Endothelial cell of umbilical vein (primary cell): Measurements from ENCODE around the gene WAC. TPM values are rescaled to one million over a fixed set of nuclear protein-coding genes. Genes with fewer than 3 reads are reported as not detected.

ENCODE experiments used
- BruUV-seq: library from RNA; stranded (reverse); fragments of 400-500 nt; replicated peaks from 2 replicates; lab custom pipeline; 2021; lab: Mats Ljungman, UMichigan
- CTCF ChIA-PET: fragments of 300-600, 350-600 bp; sonication (Branson Sonifier 250); formaldehyde crosslinking; loops from one replicate; lab custom pipeline; 2021; ENCODE audit warnings: antibody characterized with exemption, inconsistent platforms; lab: Charles Lee
- POLR2A ChIA-PET: fragments of 300-600, 350-600 bp; sonication (Branson Sonifier 250); formaldehyde crosslinking; loops from one replicate; lab custom pipeline; 2021; ENCODE audit warnings: antibody characterized with exemption, inconsistent platforms; lab: Charles Lee
- DNase-seq: peaks from one replicate; pipeline ENCODE4 v3.0.0-alpha.2; 2011; ENCODE audit warnings: low read depth, low spot score
- FAIRE-seq: peaks from 2 replicates; lab custom pipeline; 2011; peaks lifted over from hg19 to GRCh38; lab: Jason Lieb, UNC
- H2AFZ ChIP-seq: 2 replicates; pipeline ENCODE4 v1.6.0; 2012; ENCODE audit warnings: low read depth, low read length, control low read depth, inconsistent platforms
- H3K27ac ChIP-seq: 2 replicates; pipeline ENCODE4 v1.5.1; 2011; ENCODE audit warnings: low read depth, mild to moderate bottlenecking, control low read depth, low read length, moderate library complexity; ENCODE audit not compliant: insufficient read depth
- H3K27me3 ChIP-seq, 2 experiments: 2 replicates each; pipeline versions ENCODE4 v1.6.0 to v1.6.1; 2011; ENCODE audit warnings: low read length in 2 of 2, mixed read lengths in 1 of 2; ENCODE audit not compliant: control insufficient read depth in 2 of 2, insufficient read depth in 2 of 2
- H3K36me3 ChIP-seq, 2 experiments: 2 replicates in 1 of 2; 3 replicates in 1 of 2; pipeline ENCODE4 v1.5.1; 2011; ENCODE audit warnings: low read length in 2 of 2, mild to moderate bottlenecking in 1 of 2, moderate library complexity in 1 of 2; ENCODE audit not compliant: control insufficient read depth in 2 of 2, insufficient read depth in 2 of 2; ENCODE audit errors: extremely low read depth in 1 of 2
- H3K4me1 ChIP-seq: 3 replicates; pipeline ENCODE4 v1.5.1; 2011; ENCODE audit warnings: mild to moderate bottlenecking, low read length; ENCODE audit not compliant: control insufficient read depth, insufficient read depth; ENCODE audit errors: extremely low read depth
- H3K4me2 ChIP-seq: 2 replicates; pipeline ENCODE4 v1.6.1; 2011; ENCODE audit warnings: low read length, control low read depth, mixed read lengths; ENCODE audit not compliant: insufficient read depth
- H3K4me3 ChIP-seq, 3 experiments: fragments of 200-600 bp in 1 of 3; sonication (generic), shearing (Covaris generic) in 1 of 3; replicated peaks in 1 of 3; 2 replicates each; pipeline ENCODE4 v1.5.1; 2011 to 2016; ENCODE audit warnings: control low read depth in 3 of 3, low read length in 3 of 3, mild to moderate bottlenecking in 2 of 3, inconsistent platforms in 1 of 3, low read depth in 1 of 3, moderate library complexity in 1 of 3; ENCODE audit not compliant: insufficient read depth in 1 of 3
- H3K79me2 ChIP-seq: 2 replicates; pipeline ENCODE4 v1.6.0; 2012; ENCODE audit warnings: low read length, inconsistent platforms; ENCODE audit not compliant: control insufficient read depth, insufficient read depth
- H3K9ac ChIP-seq: replicated peaks from 2 replicates; pipeline ENCODE3; 2011; ENCODE audit warnings: low read length, control low read depth; ENCODE audit not compliant: insufficient read depth; ENCODE audit errors: extremely low read depth
- H3K9me1 ChIP-seq: replicated peaks from 3 replicates; pipeline ENCODE4 v1.6.0; 2011; ENCODE audit warnings: mild to moderate bottlenecking, low read length; ENCODE audit not compliant: control insufficient read depth, insufficient read depth; ENCODE audit errors: extremely low read depth
- H3K9me3 ChIP-seq: replicated peaks from 2 replicates; pipeline ENCODE4 v1.5.1; 2012; ENCODE audit warnings: low read length, inconsistent platforms; ENCODE audit not compliant: control insufficient read depth, insufficient read depth
- H4K20me1 ChIP-seq: replicated peaks from 2 replicates; pipeline ENCODE3; 2011; ENCODE audit warnings: mild to moderate bottlenecking, low read length; ENCODE audit not compliant: control insufficient read depth, insufficient read depth; ENCODE audit errors: extremely low read depth
- EZH2 ChIP-seq: IDR thresholded peaks from 2 replicates; pipeline ENCODE4 v1.6.1; 2012; ENCODE audit warnings: borderline replicate concordance, low read depth, mild to moderate bottlenecking, moderate library complexity, low read length, inconsistent platforms; ENCODE audit not compliant: severe bottlenecking
- FOS ChIP-seq: IDR thresholded peaks from 2 replicates; pipeline ENCODE4 v1.6.1; 2011; ENCODE audit warnings: mild to moderate bottlenecking, low read length, moderate library complexity, borderline replicate concordance; ENCODE audit not compliant: insufficient read depth
- GATA2 ChIP-seq: IDR thresholded peaks from 2 replicates; pipeline ENCODE4 v1.7.0; 2011; ENCODE audit warnings: low read depth, mild to moderate bottlenecking, moderate library complexity, mixed read lengths, low read length; ENCODE audit not compliant: insufficient read length, insufficient read depth
- JUN ChIP-seq: IDR thresholded peaks from 2 replicates; pipeline ENCODE4 v1.6.1; 2011; ENCODE audit warnings: borderline replicate concordance, low read depth; ENCODE audit not compliant: insufficient read length, insufficient read depth
- MYC ChIP-seq: IDR thresholded peaks from one replicate; pipeline ENCODE4 v1.6.1; 2011; ENCODE audit warnings: mild to moderate bottlenecking, low read depth, low read length
- POLR2A ChIP-seq: IDR thresholded peaks from 2 replicates; pipeline ENCODE4 v1.6.1; 2012; ENCODE audit warnings: low read depth, mild to moderate bottlenecking, control low read depth, low read length
- POLR2AphosphoS5 ChIP-seq: IDR thresholded peaks from 2 replicates; pipeline ENCODE4 v1.6.1; 2012; ENCODE audit warnings: low read depth, mild to moderate bottlenecking, control low read depth, low read length, moderate library complexity; ENCODE audit not compliant: insufficient read depth
- dilution Hi-C: fragments of 300-500 bp; cut with MboI; formaldehyde crosslinking; loops from one replicate; pipeline ENCODE4 v1.15.0; 2019; ENCODE audit warnings: low sequenced_read_pairs; ENCODE audit not compliant: extremely low pct_ligation_motif_present
- intact Hi-C: fragments of 100-400 bp; cut with micrococcal nuclease; formaldehyde crosslinking; loops from one replicate; pipeline ENCODE4 v1.10.0; 2022
- polyA plus RNA-seq, 4 experiments: library from polyadenylated mRNA; depleted of rRNA in 3 of 4; stranded (reverse) in 3 of 4; unstranded in 1 of 4; fragments of >200 nt; gene quantifications; 2 replicates each; pipeline versions ENCODE4 v1.2.1 to v1.2.3, GENCODE V29; 2011 to 2012; ENCODE audit warnings: missing spikeins in 1 of 4
- total RNA-seq: library from RNA; stranded (reverse); gene quantifications from 2 replicates; pipeline ENCODE4 v1.2.3, GENCODE V29; 2021
- TF ChIP-seq, protein P1 (sequence below): IDR thresholded peaks from 2 replicates; pipeline ENCODE4 v1.6.1; 2011; ENCODE audit not compliant: insufficient read depth, insufficient read length
- TF ChIP-seq, protein P2 (sequence below), 2 donors: IDR thresholded peaks; 1 replicate in 1 of 2; 2 replicates in 1 of 2; pipeline ENCODE4 v1.5.1; 2011; ENCODE audit warnings: low read length in 2 of 2, mild to moderate bottlenecking in 2 of 2, moderate library complexity in 2 of 2, control low read depth in 1 of 2, inconsistent platforms in 1 of 2, low read depth in 1 of 2; ENCODE audit not compliant: insufficient read depth in 1 of 2; ENCODE audit errors: extremely low read depth in 1 of 2

WAC gene
- total and polyA plus RNA-seq, 2 donors (not counting 3 experiments of a cell fraction or from before 2014, with no cell fraction given), result 49.2 to 101 TPM

DNA sequence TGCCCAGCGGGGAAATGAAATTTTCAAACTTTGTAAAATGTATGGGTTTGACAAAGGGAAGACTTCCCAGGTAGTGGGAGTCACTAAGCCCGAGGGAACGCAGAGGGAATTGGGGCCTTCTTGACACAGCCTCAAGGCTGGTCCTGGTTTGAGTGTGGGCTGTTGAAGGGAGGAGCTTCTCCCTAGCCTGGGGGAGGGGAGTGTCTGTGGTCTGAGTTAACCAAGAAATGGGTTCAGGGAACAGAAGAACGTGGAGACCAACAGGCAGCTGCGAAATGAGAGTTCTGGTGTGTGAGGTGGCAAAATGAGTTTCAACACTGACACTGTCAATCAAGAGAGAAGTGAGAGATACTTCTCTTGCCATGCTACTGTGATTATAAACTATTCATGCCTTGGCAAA is 111.7 kb downstream of the WAC start:
- CTCF ChIA-PET, result interaction anchor here (1.6 kb wide), 1 partner anchor 19 kb away, joined by 4 read pairs; no protein-coding TSS in a partner anchor
- H3K9me1 ChIP-seq, result no peaks in the 10 kb centered on the region
- H3K4me3 ChIP-seq, result no peak overlapping the region
- no peak for TF ChIP-seq MYC
- H3K9me3 ChIP-seq, result no peaks in the 10 kb centered on the region
- H3K4me1 ChIP-seq, result no peaks in the 10 kb centered on the region
- intact Hi-C loops (no loop called here), dilution Hi-C loops (no loop called here)
- no peaks in the 10 kb centered on the region for H3K79me2 ChIP-seq
- FAIRE-seq (no peak), DNase-seq (no peak)
- H3K9ac ChIP-seq, result no peak overlapping the region
- no peaks in the 10 kb centered on the region for H3K36me3 ChIP-seq
- no peak overlapping the region for H3K4me2 ChIP-seq
- no peaks in the 10 kb centered on the region for H4K20me1 ChIP-seq
- H2AFZ ChIP-seq, result no peak overlapping the region
- H3K27ac ChIP-seq, result no peak overlapping the region
- H3K27me3 ChIP-seq, result peaks cover 0 to 2% of the 10 kb centered on the region in 2 experiments
- no TSS peak for BruUV-seq
- POLR2A ChIA-PET, result no interaction called here

DNA sequence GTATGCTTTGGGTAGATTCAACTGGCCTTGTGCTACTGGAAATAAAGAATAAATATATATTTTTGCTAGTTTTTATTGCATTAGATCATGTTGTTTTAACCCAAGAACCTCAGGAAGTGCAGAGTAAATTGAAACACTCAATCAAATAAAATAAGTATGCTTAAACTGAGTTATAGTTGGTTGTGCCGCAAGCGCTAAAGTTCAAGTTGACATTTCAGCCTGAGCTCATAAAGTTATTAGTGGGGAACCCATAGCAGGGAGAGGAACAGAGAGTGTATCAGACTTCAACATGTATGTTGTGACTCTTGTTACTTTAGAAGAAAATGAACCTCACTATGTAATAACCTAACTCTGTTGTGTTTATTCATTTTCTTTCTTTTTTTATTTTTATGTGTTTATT is 119.2 kb downstream of the WAC start:
- no peaks in the 10 kb centered on the region for H3K4me1 ChIP-seq
- no peaks in the 10 kb centered on the region for H4K20me1 ChIP-seq
- intact Hi-C loops (no loop called here), dilution Hi-C loops (no loop called here)
- TF ChIP-seq GATA2 (no peak), MYC (no peak), FOS (no peak), POLR2A (no peak), EZH2 (no peak), JUN (no peak), POLR2AphosphoS5 (no peak)
- TF ChIP-seq, protein P1, sequence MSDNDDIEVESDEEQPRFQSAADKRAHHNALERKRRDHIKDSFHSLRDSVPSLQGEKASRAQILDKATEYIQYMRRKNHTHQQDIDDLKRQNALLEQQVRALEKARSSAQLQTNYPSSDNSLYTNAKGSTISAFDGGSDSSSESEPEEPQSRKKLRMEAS, result no peak
- TF ChIP-seq, protein P2, sequence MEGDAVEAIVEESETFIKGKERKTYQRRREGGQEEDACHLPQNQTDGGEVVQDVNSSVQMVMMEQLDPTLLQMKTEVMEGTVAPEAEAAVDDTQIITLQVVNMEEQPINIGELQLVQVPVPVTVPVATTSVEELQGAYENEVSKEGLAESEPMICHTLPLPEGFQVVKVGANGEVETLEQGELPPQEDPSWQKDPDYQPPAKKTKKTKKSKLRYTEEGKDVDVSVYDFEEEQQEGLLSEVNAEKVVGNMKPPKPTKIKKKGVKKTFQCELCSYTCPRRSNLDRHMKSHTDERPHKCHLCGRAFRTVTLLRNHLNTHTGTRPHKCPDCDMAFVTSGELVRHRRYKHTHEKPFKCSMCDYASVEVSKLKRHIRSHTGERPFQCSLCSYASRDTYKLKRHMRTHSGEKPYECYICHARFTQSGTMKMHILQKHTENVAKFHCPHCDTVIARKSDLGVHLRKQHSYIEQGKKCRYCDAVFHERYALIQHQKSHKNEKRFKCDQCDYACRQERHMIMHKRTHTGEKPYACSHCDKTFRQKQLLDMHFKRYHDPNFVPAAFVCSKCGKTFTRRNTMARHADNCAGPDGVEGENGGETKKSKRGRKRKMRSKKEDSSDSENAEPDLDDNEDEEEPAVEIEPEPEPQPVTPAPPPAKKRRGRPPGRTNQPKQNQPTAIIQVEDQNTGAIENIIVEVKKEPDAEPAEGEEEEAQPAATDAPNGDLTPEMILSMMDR (IDR thresholded peaks at IDR 0.05; ENCODE audit: extremely low read depth in 1 of 2, insufficient read depth in 1 of 2, low read depth in 1 of 2, low read length in 2 of 2), result no peak
- no peak overlapping the region for H3K27ac ChIP-seq
- no peak overlapping the region for H3K4me3 ChIP-seq
- H3K27me3 ChIP-seq, result no peaks in the 10 kb centered on the region
- H2AFZ ChIP-seq, result no peak overlapping the region
- no peaks in the 10 kb centered on the region for H3K79me2 ChIP-seq
- ChIA-PET CTCF (interaction anchor here (1.3 to 1.8 kb wide), 2 partner anchors 12 to 652 kb away, joined by 4 to 12 read pairs; no protein-coding TSS in a partner anchor), POLR2A (no interaction called here)
- no peaks in the 10 kb centered on the region for H3K9me3 ChIP-seq
- no peak for DNase-seq
- FAIRE-seq, result no peak
- no peak overlapping the region for H3K4me2 ChIP-seq
- no peak overlapping the region for H3K9ac ChIP-seq
- no TSS peak for BruUV-seq
- H3K9me1 ChIP-seq, result no peaks in the 10 kb centered on the region
- no peaks in the 10 kb centered on the region for H3K36me3 ChIP-seq
